Lower lobe of right lung (tissue), 2 donors: ENCODE results near the gene HLTF. TPM values are rescaled to one million over a fixed set of nuclear protein-coding genes. Genes with fewer than 3 reads are reported as not detected.

Experiments
- ATAC-seq, 2 donors: fragments of 200-7000 bp; cut with Tn5 transposase; one replicate each; pipeline ENCODE4 v1.9.1; 2020 to 2022; ENCODE audit warnings: mild to moderate bottlenecking in 2 of 2, moderate library complexity in 2 of 2
- DNase-seq: peaks from one replicate; pipeline ENCODE4 v3.0.0-alpha.2; 2020
- H3K27ac ChIP-seq: fragments of 200-600 bp; one replicate; pipeline ENCODE4 v1.8.0; 2022
- H3K27me3 ChIP-seq: fragments of 200-600 bp; one replicate; pipeline ENCODE4 v1.8.0; 2022; ENCODE audit warnings: low read depth
- H3K36me3 ChIP-seq: fragments of 200-600 bp; one replicate; pipeline ENCODE4 v1.8.0; 2022; ENCODE audit warnings: mild to moderate bottlenecking
- H3K4me1 ChIP-seq: fragments of 200-600 bp; one replicate; pipeline ENCODE4 v1.8.0; 2022
- H3K4me3 ChIP-seq: fragments of 200-600 bp; one replicate; pipeline ENCODE4 v1.8.0; 2022; ENCODE audit warnings: mild to moderate bottlenecking
- H3K9me3 ChIP-seq: fragments of 200-600 bp; one replicate; pipeline ENCODE4 v1.8.0; 2022
- intact Hi-C: fragments of 100-400 bp; cut with DNase I; formaldehyde crosslinking; loops from one replicate; pipeline ENCODE4 v1.11.0; 2022
- total RNA-seq: library from RNA; stranded (reverse); fragmentation: NEBNext Ultra II Directional; extraction: Animal tissue kit (Norgen Biotek cat#: 25700); gene quantifications from one replicate; pipeline ENCODE4 v1.2.1, GENCODE V29; 2021
- TF ChIP-seq, protein P1 (sequence below): fragments of 200-600 bp; IDR thresholded peaks from one replicate; pipeline ENCODE4 v1.8.0; 2022; ENCODE audit warnings: antibody characterized with exemption, mild to moderate bottlenecking
- donor health status: DM: no; HTN: yes; CAD: no; lungs with severe emphysema.

HLTF gene
- total RNA-seq, 1 donor from 2014 or later = 18.5 TPM

GRCh38 chr3:149061776-149062175 lies 24.6 kb downstream of the HLTF start:
- ATAC-seq (no peak), DNase-seq (no peak)
- Histone ChIP-seq H3K36me3 (peaks cover 37% of the 10 kb centered on the region), H3K9me3 (no peaks in the 10 kb centered on the region), H3K27me3 (no peaks in the 10 kb centered on the region), H3K27ac (no peak overlapping the region), H3K4me1 (no peaks in the 10 kb centered on the region), H3K4me3 (no peak overlapping the region)
- TF ChIP-seq, protein P1, sequence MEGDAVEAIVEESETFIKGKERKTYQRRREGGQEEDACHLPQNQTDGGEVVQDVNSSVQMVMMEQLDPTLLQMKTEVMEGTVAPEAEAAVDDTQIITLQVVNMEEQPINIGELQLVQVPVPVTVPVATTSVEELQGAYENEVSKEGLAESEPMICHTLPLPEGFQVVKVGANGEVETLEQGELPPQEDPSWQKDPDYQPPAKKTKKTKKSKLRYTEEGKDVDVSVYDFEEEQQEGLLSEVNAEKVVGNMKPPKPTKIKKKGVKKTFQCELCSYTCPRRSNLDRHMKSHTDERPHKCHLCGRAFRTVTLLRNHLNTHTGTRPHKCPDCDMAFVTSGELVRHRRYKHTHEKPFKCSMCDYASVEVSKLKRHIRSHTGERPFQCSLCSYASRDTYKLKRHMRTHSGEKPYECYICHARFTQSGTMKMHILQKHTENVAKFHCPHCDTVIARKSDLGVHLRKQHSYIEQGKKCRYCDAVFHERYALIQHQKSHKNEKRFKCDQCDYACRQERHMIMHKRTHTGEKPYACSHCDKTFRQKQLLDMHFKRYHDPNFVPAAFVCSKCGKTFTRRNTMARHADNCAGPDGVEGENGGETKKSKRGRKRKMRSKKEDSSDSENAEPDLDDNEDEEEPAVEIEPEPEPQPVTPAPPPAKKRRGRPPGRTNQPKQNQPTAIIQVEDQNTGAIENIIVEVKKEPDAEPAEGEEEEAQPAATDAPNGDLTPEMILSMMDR = no peak
- intact Hi-C loops = no loop called here

DNA sequence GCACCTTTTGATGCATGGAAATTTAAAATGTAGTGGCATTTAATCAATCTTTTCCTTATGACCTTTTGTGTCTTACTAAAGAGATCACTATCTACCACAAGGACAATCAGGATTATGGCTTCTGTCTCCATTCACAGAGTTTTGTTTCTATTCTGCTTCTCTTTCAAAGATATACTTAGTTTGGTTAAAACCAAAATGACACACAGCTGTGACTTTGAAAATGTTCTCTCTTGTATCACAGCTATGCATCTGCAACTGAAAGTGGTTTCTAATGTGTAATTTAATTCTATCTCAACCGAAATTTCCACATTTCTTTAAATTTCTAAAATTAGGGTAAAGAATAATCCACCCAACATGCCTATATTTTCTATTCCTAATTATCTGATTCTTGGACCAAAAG lies 27.7 kb downstream of the HLTF start:
- ATAC-seq = no peak
- intact Hi-C loops = no loop called here

DNA sequence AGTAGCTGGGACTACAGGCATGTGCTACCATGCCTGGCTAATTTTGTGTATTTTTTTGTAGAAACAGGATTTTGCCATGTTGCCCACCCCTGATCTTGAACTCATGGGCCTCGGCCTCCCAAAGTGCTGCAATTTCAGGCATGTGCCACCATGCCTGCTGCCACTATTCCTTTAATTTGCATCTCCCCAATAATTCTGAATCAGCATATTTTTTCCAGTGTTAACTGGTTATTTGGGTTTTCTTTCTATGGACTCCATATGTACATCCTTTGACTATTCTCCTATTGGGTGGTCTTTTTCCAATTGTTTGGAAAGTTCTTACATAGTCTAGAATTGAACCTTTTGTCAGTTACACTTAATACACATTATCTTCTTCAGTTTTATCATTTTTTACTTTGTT lies 28.1 kb downstream of the HLTF start:
- intact Hi-C loops = no loop called here
- H3K36me3 ChIP-seq = peaks cover 62% of the 10 kb centered on the region

More for the DNA sequence above, 27.7 kb downstream of the HLTF start:
- Histone ChIP-seq H3K27ac (no peak overlapping the region), H3K36me3 (peaks cover 59% of the 10 kb centered on the region), H3K4me3 (no peak overlapping the region), H3K9me3 (no peaks in the 10 kb centered on the region), H3K27me3 (no peaks in the 10 kb centered on the region), H3K4me1 (no peaks in the 10 kb centered on the region)
- TF ChIP-seq, protein P1 = no peak
- no peak for DNase-seq

GRCh38 chr3:149055575-149055974 lies 30.8 kb downstream of the HLTF start:
- no peak for ATAC-seq

More for the DNA sequence above, 28.1 kb downstream of the HLTF start:
- Histone ChIP-seq H3K4me3 (no peak overlapping the region), H3K9me3 (no peaks in the 10 kb centered on the region), H3K27me3 (no peaks in the 10 kb centered on the region), H3K4me1 (no peaks in the 10 kb centered on the region), H3K27ac (no peak overlapping the region)
- ATAC-seq (no peak), DNase-seq (no peak)
- TF ChIP-seq, protein P1 = no peak

DNA sequence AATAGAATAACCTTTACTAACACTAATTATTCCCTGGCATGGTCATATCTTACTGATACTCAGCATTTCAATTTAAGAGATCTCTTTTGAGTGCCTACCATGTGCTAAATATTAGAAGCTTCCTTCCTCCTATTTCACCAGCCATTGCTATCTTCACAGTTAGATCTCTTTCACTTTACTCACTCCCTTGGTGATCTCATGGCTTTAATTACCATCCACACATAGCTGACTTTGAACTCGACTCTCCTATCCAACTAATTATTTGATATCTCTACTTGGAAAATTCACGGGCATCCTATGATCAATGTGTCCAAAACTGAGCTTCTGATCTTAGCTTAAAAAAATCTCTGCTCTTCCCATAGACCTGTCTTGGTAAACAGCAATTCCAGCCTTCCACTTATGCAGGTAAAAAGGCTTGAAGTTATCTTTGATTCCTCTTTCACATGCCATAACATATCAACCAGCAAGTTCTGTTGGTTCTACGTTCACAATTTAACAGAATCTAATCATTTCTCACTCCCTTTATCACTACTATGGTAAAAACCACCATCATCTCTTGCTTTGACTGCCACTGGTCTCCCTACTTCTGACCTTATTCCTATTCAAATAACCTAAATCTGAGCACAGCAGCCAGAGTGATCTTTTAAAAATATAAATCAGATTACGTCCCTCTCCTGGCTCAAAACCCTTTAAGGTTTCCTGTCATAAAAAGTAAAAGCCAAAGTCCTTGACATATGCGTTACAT lies 41.8 kb downstream of the HLTF start:
- Histone ChIP-seq H3K4me3 (no peak overlapping the region), H3K4me1 (no peaks in the 10 kb centered on the region), H3K9me3 (no peaks in the 10 kb centered on the region), H3K27ac (no peak overlapping the region), H3K36me3 (peaks cover 37% of the 10 kb centered on the region), H3K27me3 (no peaks in the 10 kb centered on the region)
- DNase-seq (no peak), ATAC-seq (no peak)
- intact Hi-C loops = no loop called here
- TF ChIP-seq, protein P1 = no peak

More at GRCh38 chr3:149055575-149055974, 30.8 kb downstream of the HLTF start:
- Histone ChIP-seq H3K9me3 (no peaks in the 10 kb centered on the region), H3K27me3 (no peaks in the 10 kb centered on the region), H3K36me3 (peaks cover 72% of the 10 kb centered on the region), H3K4me1 (no peaks in the 10 kb centered on the region), H3K27ac (no peak overlapping the region), H3K4me3 (no peak overlapping the region)
- no peak for DNase-seq
- intact Hi-C loops = no loop called here
- TF ChIP-seq, protein P1 = no peak
